ENCODE measurements around the gene ANKRD17.
"Not testable (repeated sequence)": the region's sequence is repeated elsewhere in the genome, so short reads cannot be mapped to it uniquely, and the experiment has no call there.

Gene ANKRD17

GRCh38 chr4:73244945-73245601 is 13.5 kb downstream of the ANKRD17 start:
- DNase-seq: no peak

- DNase-seq: no peak
Measured at GRCh38 chr4:73237044-73237443, 21.6 kb downstream of the ANKRD17 start.

- no peak for DNase-seq
Measured at GRCh38 chr4:73236151-73236550, 22.4 kb downstream of the ANKRD17 start.

GRCh38 chr4:73234712-73235111 is 23.9 kb downstream of the ANKRD17 start:
- no peak for DNase-seq

- DNase-seq: no peak
Measured at GRCh38 chr4:73231518-73232487, 26.8 kb downstream of the ANKRD17 start.

- no peak for DNase-seq
Measured at GRCh38 chr4:73230865-73231517, 27.6 kb downstream of the ANKRD17 start.

GRCh38 chr4:73228800-73229199 is 29.8 kb downstream of the ANKRD17 start:
- not testable (repeated sequence) for DNase-seq

GRCh38 chr4:73224886-73225285 is 33.7 kb downstream of the ANKRD17 start:
- DNase-seq: no peak

GRCh38 chr4:73223258-73223650 is 35.3 kb downstream of the ANKRD17 start:
- DNase-seq: no peak

- DNase-seq: peak; percentile 68
Measured at GRCh38 chr4:73222466-73223257, 35.9 kb downstream of the ANKRD17 start.

GRCh38 chr4:73221734-73222133 is 36.9 kb downstream of the ANKRD17 start:
- no peak for DNase-seq

GRCh38 chr4:73220815-73221214 is 37.8 kb downstream of the ANKRD17 start:
- DNase-seq: no peak

GRCh38 chr4:73213916-73214653 is 44.5 kb downstream of the ANKRD17 start:
- DNase-seq: no peak

GRCh38 chr4:73212982-73213730 is 45.4 kb downstream of the ANKRD17 start:
- no peak for DNase-seq

- no peak for DNase-seq
Measured at GRCh38 chr4:73211968-73212367, 46.6 kb downstream of the ANKRD17 start.

GRCh38 chr4:73208376-73208775 is 50.2 kb downstream of the ANKRD17 start:
- DNase-seq: no peak

GRCh38 chr4:73206236-73206635 is 52.4 kb downstream of the ANKRD17 start:
- no peak for DNase-seq

- DNase-seq: no peak
Measured at GRCh38 chr4:73205482-73205881, 53.1 kb downstream of the ANKRD17 start.

- not testable (repeated sequence) for DNase-seq
Measured at GRCh38 chr4:73203976-73204375, 54.6 kb downstream of the ANKRD17 start.

GRCh38 chr4:73197220-73197619 is 61.4 kb downstream of the ANKRD17 start:
- no peak for DNase-seq

GRCh38 chr4:73194064-73194463 is 64.5 kb downstream of the ANKRD17 start:
- no peak for DNase-seq

Data from stimulated activated CD4-positive, alpha-beta T cell treated with anti-CD3 and anti-CD28 coated beads, Interleukin-4, amount 100 ng/mL, for 24 hours (primary cell).